ENCODE measurements around the gene NDUFA12. TPM values are rescaled to one million over a fixed set of nuclear protein-coding genes. Genes with fewer than 3 reads are reported as not detected.
A peak's percentile ranks its signal among the peaks of the same experiment; 100 is the strongest.

The NDUFA12 gene
- total and polyA plus RNA-seq, 2 of the 13 experiments (the other 11 are each of a cell fraction or from before 2014, with no cell fraction given) = 101 to 173 TPM

GRCh38 chr12:95003213-95003920, at the start of gene NDUFA12 (continued):
- TF ChIP-seq CEBPZ (IDR thresholded peaks at IDR 0.05; ENCODE audit: low read length) (no peak), NFE2L2 (IDR thresholded peaks at IDR 0.05; ENCODE audit: low read length) (no peak), JUN (CRISPR knock-in tag; IDR thresholded peaks at IDR 0.05) (peak; percentile 66; the same call in 1 of the 2 replicates), CHD2 (IDR thresholded peaks at IDR 0.05; ENCODE audit: low read depth, low read length) (no peak), HINFP (CRISPR knock-in tag; IDR thresholded peaks at IDR 0.05; ENCODE audit: low read depth) (peak; percentile 32; the same call in 1 of the 2 replicates), ZNF672 (CRISPR knock-in tag; IDR thresholded peaks at IDR 0.05) (no peak), ZNF446 (CRISPR knock-in tag; IDR thresholded peaks at IDR 0.05) (peak; percentile 67; the same call in 1 of the 2 replicates), SIN3A (IDR thresholded peaks at IDR 0.05; ENCODE audit: borderline replicate concordance, low read depth, low read length) (peak; percentile 80; the same call in 1 of the 2 replicates), GTF2F1 (IDR thresholded peaks at IDR 0.05; ENCODE audit: low read length) (no peak), ZNF576 (CRISPR knock-in tag; IDR thresholded peaks at IDR 0.05) (0 out of 2 replicates have a peak, but pooled peaks have one; percentile 70), E2F1 (CRISPR knock-in tag; IDR thresholded peaks at IDR 0.05) (peak; percentile 52; the same call in 1 of the 2 replicates), MNT (IDR thresholded peaks at IDR 0.05) (no peak), UBTF (CRISPR knock-in tag; IDR thresholded peaks at IDR 0.05) (peak; percentile 75), CAMTA2 (CRISPR knock-in tag; IDR thresholded peaks at IDR 0.05; ENCODE audit: borderline replicate concordance) (0 out of 2 replicates have a peak, but pooled peaks have one; percentile 49), CENPBD1 (CRISPR knock-in tag; IDR thresholded peaks at IDR 0.05; ENCODE audit: borderline replicate concordance, low read depth) (0 out of 2 replicates have a peak, but pooled peaks have one; percentile 75), ZNF292 (CRISPR knock-in tag; IDR thresholded peaks at IDR 0.05; ENCODE audit: borderline replicate concordance, low read depth) (peak; percentile 59; the same call in 1 of the 2 replicates), ZNF160 (CRISPR knock-in tag; IDR thresholded peaks at IDR 0.05) (peak; percentile 77; the same call in 1 of the 2 replicates)
